Transverse colon (tissue), 4 donors: Measurements from ENCODE around the gene TMPO. TPM values are rescaled to one million over a fixed set of nuclear protein-coding genes. Genes with fewer than 3 reads are reported as not detected.
"Not testable (repeated sequence)": the region's sequence is repeated elsewhere in the genome, so short reads cannot be mapped to it uniquely, and the experiment has no call there.

Experiments used
- DNase-seq: peaks from one replicate; pipeline ENCODE4 v3.0.0-alpha.2; 2019
- H3K27ac ChIP-seq, 4 donors: fragments of 200-600 bp; sonication (generic); 2 replicates each; pipeline ENCODE4 v1.5.1; 2016 to 2018; ENCODE audit warnings: inconsistent platforms in 4 of 4
- H3K27me3 ChIP-seq: fragments of 200-600 bp; sonication (generic); 2 replicates; pipeline ENCODE4 v1.5.1; 2017; ENCODE audit warnings: inconsistent platforms
- H3K36me3 ChIP-seq, 4 donors: fragments of 200-600 bp; sonication (generic); 2 replicates each; pipeline ENCODE4 v1.5.1; 2017 to 2019; ENCODE audit warnings: inconsistent platforms in 4 of 4
- H3K4me1 ChIP-seq, 4 donors: fragments of 200-600 bp; sonication (generic); 2 replicates each; pipeline ENCODE4 v1.5.1; 2017 to 2020; ENCODE audit warnings: inconsistent platforms in 4 of 4
- H3K4me3 ChIP-seq, 4 donors: fragments of 200-600 bp; sonication (generic); 1 replicate in 1 of 4; 2 replicates in 3 of 4; pipeline versions ENCODE4 v1.5.1 to v1.6.1; 2017 to 2019; ENCODE audit warnings: inconsistent platforms in 4 of 4
- H3K9me3 ChIP-seq, 2 donors: fragments of 200-600 bp; sonication (generic); 2 replicates each; pipeline ENCODE4 v1.5.1; 2017 to 2019; ENCODE audit warnings: inconsistent platforms in 2 of 2
- EP300 ChIP-seq: sonication (generic); formaldehyde crosslinking; IDR thresholded peaks from one replicate; pipeline ENCODE4 v1.6.1; 2017; ENCODE audit warnings: antibody characterized with exemption, low read depth
- POLR2A ChIP-seq: fragments of 450-650 bp; IDR thresholded peaks from one replicate; pipeline ENCODE4 v1.6.1; 2016; ENCODE audit warnings: antibody characterized with exemption, mild to moderate bottlenecking, moderate library complexity
- POLR2AphosphoS5 ChIP-seq, 3 donors: sonication (generic); formaldehyde crosslinking; IDR thresholded peaks; one replicate each; pipeline ENCODE4 v1.6.1; 2016; ENCODE audit warnings: antibody characterized with exemption in 3 of 3
- WGBS, 2 donors: methylation state at CpG; one replicate each; pipeline ENCODE4 v1.1.5; 2018; ENCODE audit warnings: low coverage in 1 of 2; 5-methylcytosine and 5-hydroxymethylcytosine counted together
- in situ Hi-C, 4 donors: fragments of 200-750 bp; cut with MboI; loops; one replicate each; pipeline versions ENCODE4 v1.15.0 to v1.15.1; 2017; ENCODE audit warnings: low sequenced_read_pairs in 3 of 4, low pct_ligation_motif_present in 1 of 4, low pct_unique_long_range_greater_than_20kb in 1 of 4
- intact Hi-C: fragments of 100-400 bp; cut with DNase I; formaldehyde crosslinking; loops from one replicate; pipeline ENCODE4 v1.15.1; 2023; ENCODE audit warnings: low total_unique reads
- total RNA-seq, 4 donors: library from RNA; depleted of rRNA; stranded (reverse); fragments of >200 nt; gene quantifications; one replicate each; pipeline ENCODE4 v1.1.0, GENCODE V29; 2016
- TF ChIP-seq, protein P1 (sequence below), 5 experiments: fragments of 200-600 bp in 3 of 5; fragments of 450-650 bp in 2 of 5; sonication (generic) in 3 of 5; IDR thresholded peaks; 1 replicate in 2 of 5; 2 replicates in 3 of 5; pipeline ENCODE4 v1.5.1; 2016 to 2017; ENCODE audit warnings: antibody characterized with exemption in 5 of 5, inconsistent platforms in 3 of 5, mild to moderate bottlenecking in 2 of 5, moderate library complexity in 1 of 5

The TMPO gene
- total RNA-seq, 4 donors from 2014 or later = 57.8 to 164 (median 89.0) TPM

DNA sequence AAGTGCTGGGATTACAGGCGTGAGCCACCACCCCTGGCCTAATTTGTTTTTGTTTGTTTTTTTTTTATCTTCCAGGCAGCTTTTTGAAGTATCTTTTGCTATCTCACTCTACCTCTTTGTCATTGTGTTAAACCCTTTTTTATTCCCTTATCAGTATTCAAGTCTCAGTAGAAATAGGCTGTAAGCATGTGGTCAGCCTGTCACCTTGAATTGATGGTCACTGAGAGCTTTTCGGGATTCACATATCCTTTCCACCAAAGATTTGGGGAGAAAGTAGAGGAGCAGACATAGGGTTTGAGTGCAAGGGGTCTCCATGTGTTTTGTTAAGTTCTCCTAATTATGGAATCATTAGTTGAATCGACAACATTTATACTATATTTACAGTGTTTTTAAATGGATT lies 36.4 kb downstream of the TMPO start:
- H3K4me1 ChIP-seq = no peaks in the 10 kb centered on the region
- TF ChIP-seq, protein P1, sequence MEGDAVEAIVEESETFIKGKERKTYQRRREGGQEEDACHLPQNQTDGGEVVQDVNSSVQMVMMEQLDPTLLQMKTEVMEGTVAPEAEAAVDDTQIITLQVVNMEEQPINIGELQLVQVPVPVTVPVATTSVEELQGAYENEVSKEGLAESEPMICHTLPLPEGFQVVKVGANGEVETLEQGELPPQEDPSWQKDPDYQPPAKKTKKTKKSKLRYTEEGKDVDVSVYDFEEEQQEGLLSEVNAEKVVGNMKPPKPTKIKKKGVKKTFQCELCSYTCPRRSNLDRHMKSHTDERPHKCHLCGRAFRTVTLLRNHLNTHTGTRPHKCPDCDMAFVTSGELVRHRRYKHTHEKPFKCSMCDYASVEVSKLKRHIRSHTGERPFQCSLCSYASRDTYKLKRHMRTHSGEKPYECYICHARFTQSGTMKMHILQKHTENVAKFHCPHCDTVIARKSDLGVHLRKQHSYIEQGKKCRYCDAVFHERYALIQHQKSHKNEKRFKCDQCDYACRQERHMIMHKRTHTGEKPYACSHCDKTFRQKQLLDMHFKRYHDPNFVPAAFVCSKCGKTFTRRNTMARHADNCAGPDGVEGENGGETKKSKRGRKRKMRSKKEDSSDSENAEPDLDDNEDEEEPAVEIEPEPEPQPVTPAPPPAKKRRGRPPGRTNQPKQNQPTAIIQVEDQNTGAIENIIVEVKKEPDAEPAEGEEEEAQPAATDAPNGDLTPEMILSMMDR (IDR thresholded peaks at IDR 0.05) = no peak
- TF ChIP-seq POLR2AphosphoS5 (IDR thresholded peaks at IDR 0.05) (no peak), EP300 (no peak), POLR2A (no peak)
- H3K27me3 ChIP-seq = no peaks in the 10 kb centered on the region
- no peak for DNase-seq
- H3K9me3 ChIP-seq = no peaks in the 10 kb centered on the region
- in situ Hi-C loops (loop anchor here in 2 of 4 donors (25.0 kb wide), 2 partner anchors 111 to 436 kb away; no protein-coding TSS in a partner anchor), intact Hi-C loops (no loop called here)
- 95 to 97% methylated on average over 3 of the region's 3 CpGs for WGBS, 2 donors
- peaks cover 0 to 13% (median 5%) of the 10 kb centered on the region in 4 donors for H3K36me3 ChIP-seq
- H3K4me3 ChIP-seq = no peak overlapping the region
- no peak overlapping the region for H3K27ac ChIP-seq

DNA sequence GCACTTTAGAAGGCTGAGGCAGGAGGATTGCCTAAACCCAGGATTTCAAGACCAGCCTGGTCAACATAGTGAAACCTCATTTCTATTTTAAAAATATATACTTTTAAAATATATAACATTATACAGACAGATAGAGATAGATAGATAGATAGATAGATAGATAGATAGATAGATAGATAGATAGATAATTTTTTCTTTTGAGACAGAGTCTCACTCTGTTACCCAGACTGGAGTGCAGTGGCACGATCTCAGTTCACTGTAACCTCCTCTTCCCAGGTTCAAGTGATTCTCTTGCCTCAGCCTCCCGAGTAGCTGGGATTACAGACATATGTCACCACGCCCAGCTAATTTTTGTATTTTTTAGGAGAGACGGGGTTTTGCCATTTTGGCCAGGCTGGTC lies 42.7 kb downstream of the TMPO start:
- in situ Hi-C loops = loop anchor here in 2 of 4 donors (25.0 kb wide), 2 partner anchors 104 to 429 kb away; no protein-coding TSS in a partner anchor
- H3K36me3 ChIP-seq, H3K27me3 ChIP-seq, H3K4me3 ChIP-seq, DNase-seq, H3K4me1 ChIP-seq, intact Hi-C loops, H3K27ac ChIP-seq, H3K9me3 ChIP-seq: not testable (repeated sequence)
- 79 to 88% methylated on average over 4 of the region's 4 CpGs for WGBS, 2 donors

DNA sequence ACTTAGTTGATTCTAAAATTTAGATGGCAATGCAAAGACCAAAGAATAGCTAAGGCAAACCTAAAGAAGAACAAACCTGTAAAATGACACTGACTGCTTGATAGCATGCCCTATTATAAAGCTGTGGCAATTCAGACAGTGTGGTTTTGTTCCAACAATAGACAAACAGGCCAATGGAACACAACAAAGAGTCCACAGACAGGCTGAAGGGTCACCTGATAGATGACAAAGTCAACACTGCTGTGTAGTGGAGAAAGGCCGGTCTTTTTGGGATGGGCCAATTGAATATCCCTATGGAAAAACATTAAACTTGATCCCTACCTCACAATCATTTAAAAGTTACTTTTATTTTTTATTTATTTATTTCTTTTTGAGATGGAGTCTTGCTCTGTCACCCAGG lies 44.3 kb downstream of the TMPO start:
- Histone ChIP-seq H3K27ac (no peak overlapping the region), H3K27me3 (no peaks in the 10 kb centered on the region), H3K4me3 (no peak overlapping the region), H3K9me3 (no peaks in the 10 kb centered on the region), H3K4me1 (no peaks in the 10 kb centered on the region), H3K36me3 (no peaks in the 10 kb centered on the region)
- TF ChIP-seq EP300 = no peak
- no peak for TF ChIP-seq POLR2AphosphoS5 (IDR thresholded peaks at IDR 0.05)
- TF ChIP-seq, protein P1 (IDR thresholded peaks at IDR 0.05) = no peak
- no peak for TF ChIP-seq POLR2A
- 33 to 44% methylated on average over 1 of the region's 1 CpG for WGBS, 2 donors
- in situ Hi-C loops = loop anchor here in 3 of 4 donors (10.0 to 25.0 kb wide), 3 partner anchors 95 to 428 kb away; no protein-coding TSS in a partner anchor
- DNase-seq = no peak
- intact Hi-C loops = no loop called here

DNA sequence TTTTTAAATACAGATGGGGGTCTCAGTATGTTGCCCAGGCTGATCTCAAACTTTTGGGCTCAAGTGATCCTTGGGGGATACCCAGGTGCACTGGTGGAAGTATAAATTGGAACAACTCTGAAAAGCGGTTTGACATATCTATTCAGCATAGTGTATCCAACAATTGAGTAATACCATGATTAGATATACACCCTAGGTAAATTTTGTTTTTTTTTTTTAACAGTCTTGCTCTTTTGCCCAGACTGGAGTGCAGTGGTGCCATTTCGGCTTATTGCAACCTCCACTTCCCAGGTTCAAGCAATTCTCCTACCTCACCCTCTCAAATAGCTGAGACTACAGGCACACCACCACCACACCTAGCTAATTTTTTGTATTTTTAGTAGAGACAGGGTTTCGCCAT lies 46.5 kb downstream of the TMPO start:
- no peaks in the 10 kb centered on the region for H3K9me3 ChIP-seq
- H3K27ac ChIP-seq = no peak overlapping the region
- 92 to 100% methylated on average over 2 to 3 of the region's 3 CpGs for WGBS, 2 donors
- intact Hi-C loops (no loop called here), in situ Hi-C loops (loop anchor here in 3 of 4 donors (10.0 to 25.0 kb wide), 3 partner anchors 93 to 425 kb away; no protein-coding TSS in a partner anchor)
- DNase-seq = no peak
- no peaks in the 10 kb centered on the region for H3K36me3 ChIP-seq
- no peaks in the 10 kb centered on the region for H3K4me1 ChIP-seq
- TF ChIP-seq POLR2A (no peak), POLR2AphosphoS5 (IDR thresholded peaks at IDR 0.05) (no peak), EP300 (no peak)
- TF ChIP-seq, protein P1 (IDR thresholded peaks at IDR 0.05) = no peak
- H3K4me3 ChIP-seq = no peak overlapping the region
- H3K27me3 ChIP-seq = no peaks in the 10 kb centered on the region

DNA sequence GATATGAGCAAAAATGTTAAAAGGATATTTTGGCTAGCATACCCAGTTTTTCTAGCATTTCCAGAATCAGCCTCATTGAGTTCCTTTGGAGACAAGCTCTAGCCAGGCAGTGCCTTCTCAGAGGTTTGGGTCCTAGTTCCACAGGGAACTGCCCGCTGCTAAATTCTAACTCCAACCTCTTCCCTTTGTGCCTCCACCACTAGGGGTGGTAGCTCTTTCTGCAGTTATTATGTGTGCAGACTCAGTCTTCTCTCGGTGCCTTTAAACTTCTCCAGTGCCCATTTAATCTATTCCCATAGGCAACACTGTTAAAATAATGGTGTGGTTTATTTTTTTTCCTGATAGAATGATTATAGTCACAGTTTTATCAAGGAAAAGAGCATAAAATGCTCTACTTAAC lies 56.6 kb downstream of the TMPO start:
- intact Hi-C loops (no loop called here), in situ Hi-C loops (loop anchor here in 2 of 4 donors (25.0 kb wide), 2 partner anchors 90 to 415 kb away; no protein-coding TSS in a partner anchor)
- Histone ChIP-seq H3K9me3 (no peaks in the 10 kb centered on the region), H3K36me3 (no peaks in the 10 kb centered on the region), H3K4me3 (no peak overlapping the region), H3K27ac (no peak overlapping the region), H3K4me1 (peaks cover 0 to 21% (median 3%) of the 10 kb centered on the region in 4 donors), H3K27me3 (no peaks in the 10 kb centered on the region)
- no peak for DNase-seq
- TF ChIP-seq POLR2AphosphoS5 (IDR thresholded peaks at IDR 0.05) = no peak
- TF ChIP-seq, protein P1 (IDR thresholded peaks at IDR 0.05) = peak in 2 of 5 experiments; percentile 22 to 23
- 55 to 91% methylated on average over 2 of the region's 2 CpGs for WGBS, 2 donors
